ENCODE results near the gene UNC93A.

The UNC93A gene

GRCh38 chr6:167324111-167324510 is 33.0 kb downstream of the UNC93A start:
- no peaks in the 10 kb centered on the region for H3K27me3 ChIP-seq (ENCODE audit: control insufficient read depth in 1 of 2, insufficient read depth in 2 of 2, low read length in 2 of 2)
- no peak overlapping the region for H3K9ac ChIP-seq (ENCODE audit: low read depth in 1 of 2, low read length in 2 of 2)
- H3K4me1 ChIP-seq (ENCODE audit: control insufficient read depth in 1 of 2, insufficient read depth in 2 of 2, low read length in 2 of 2): no peaks in the 10 kb centered on the region
- no peak overlapping the region for H3K27ac ChIP-seq (ENCODE audit: low read depth, low read length)
- H3K4me3 ChIP-seq (ENCODE audit: low read depth in 1 of 2, low read length in 2 of 2): no peak overlapping the region
- no peaks in the 10 kb centered on the region for H3K36me3 ChIP-seq (ENCODE audit: control insufficient read depth in 1 of 2, insufficient read depth in 2 of 2, low read length in 2 of 2)
- H3K9me3 ChIP-seq (ENCODE audit: control insufficient read depth in 1 of 2, low read length in 2 of 2): no peaks in the 10 kb centered on the region

- no peaks in the 10 kb centered on the region for H3K4me1 ChIP-seq (ENCODE audit: control insufficient read depth in 1 of 2, insufficient read depth in 2 of 2, low read length in 2 of 2)
- no peak overlapping the region for H3K27ac ChIP-seq (ENCODE audit: low read depth, low read length)
- H3K9ac ChIP-seq (ENCODE audit: low read depth in 1 of 2, low read length in 2 of 2): no peak overlapping the region
- H3K4me3 ChIP-seq (ENCODE audit: low read depth in 1 of 2, low read length in 2 of 2): no peak overlapping the region
- no peaks in the 10 kb centered on the region for H3K9me3 ChIP-seq (ENCODE audit: control insufficient read depth in 1 of 2, low read length in 2 of 2)
- no peaks in the 10 kb centered on the region for H3K36me3 ChIP-seq (ENCODE audit: control insufficient read depth in 1 of 2, insufficient read depth in 2 of 2, low read length in 2 of 2)
- no peaks in the 10 kb centered on the region for H3K27me3 ChIP-seq (ENCODE audit: control insufficient read depth in 1 of 2, insufficient read depth in 2 of 2, low read length in 2 of 2)
Observed at GRCh38 chr6:167325766-167326165, 34.7 kb downstream of the UNC93A start.

- no peaks in the 10 kb centered on the region for H3K36me3 ChIP-seq (ENCODE audit: control insufficient read depth in 1 of 2, insufficient read depth in 2 of 2, low read length in 2 of 2)
- H3K4me3 ChIP-seq (ENCODE audit: low read depth in 1 of 2, low read length in 2 of 2): no peak overlapping the region
- H3K9me3 ChIP-seq (ENCODE audit: control insufficient read depth in 1 of 2, low read length in 2 of 2): no peaks in the 10 kb centered on the region
- no peak overlapping the region for H3K27ac ChIP-seq (ENCODE audit: low read depth, low read length)
- no peaks in the 10 kb centered on the region for H3K27me3 ChIP-seq (ENCODE audit: control insufficient read depth in 1 of 2, insufficient read depth in 2 of 2, low read length in 2 of 2)
- peaks cover 0 to 3% of the 10 kb centered on the region in 2 donors for H3K4me1 ChIP-seq (ENCODE audit: control insufficient read depth in 1 of 2, insufficient read depth in 2 of 2, low read length in 2 of 2)
- no peak overlapping the region for H3K9ac ChIP-seq (ENCODE audit: low read depth in 1 of 2, low read length in 2 of 2)
Observed at GRCh38 chr6:167327391-167327790, 36.3 kb downstream of the UNC93A start.

GRCh38 chr6:167328086-167328485 is 37.0 kb downstream of the UNC93A start:
- Histone ChIP-seq H3K4me3 (ENCODE audit: low read depth in 1 of 2, low read length in 2 of 2) (no peak overlapping the region), H3K9me3 (ENCODE audit: control insufficient read depth in 1 of 2, low read length in 2 of 2) (no peaks in the 10 kb centered on the region), H3K36me3 (ENCODE audit: control insufficient read depth in 1 of 2, insufficient read depth in 2 of 2, low read length in 2 of 2) (no peaks in the 10 kb centered on the region), H3K4me1 (ENCODE audit: control insufficient read depth in 1 of 2, insufficient read depth in 2 of 2, low read length in 2 of 2) (peaks cover 0 to 3% of the 10 kb centered on the region in 2 donors), H3K27me3 (ENCODE audit: control insufficient read depth in 1 of 2, insufficient read depth in 2 of 2, low read length in 2 of 2) (no peaks in the 10 kb centered on the region), H3K9ac (ENCODE audit: low read depth in 1 of 2, low read length in 2 of 2) (no peak overlapping the region), H3K27ac (ENCODE audit: low read depth, low read length) (no peak overlapping the region)

GRCh38 chr6:167329014-167329413 is 37.9 kb downstream of the UNC93A start:
- Histone ChIP-seq H3K36me3 (ENCODE audit: control insufficient read depth in 1 of 2, insufficient read depth in 2 of 2, low read length in 2 of 2) (no peaks in the 10 kb centered on the region), H3K9me3 (ENCODE audit: control insufficient read depth in 1 of 2, low read length in 2 of 2) (no peaks in the 10 kb centered on the region), H3K27ac (ENCODE audit: low read depth, low read length) (no peak overlapping the region), H3K27me3 (ENCODE audit: control insufficient read depth in 1 of 2, insufficient read depth in 2 of 2, low read length in 2 of 2) (no peaks in the 10 kb centered on the region), H3K4me3 (ENCODE audit: low read depth in 1 of 2, low read length in 2 of 2) (no peak overlapping the region), H3K9ac (ENCODE audit: low read depth in 1 of 2, low read length in 2 of 2) (no peak overlapping the region), H3K4me1 (ENCODE audit: control insufficient read depth in 1 of 2, insufficient read depth in 2 of 2, low read length in 2 of 2) (peaks cover 0 to 3% of the 10 kb centered on the region in 2 donors)

GRCh38 chr6:167330750-167331149 is 39.6 kb downstream of the UNC93A start:
- Histone ChIP-seq H3K27ac (ENCODE audit: low read depth, low read length) (no peak overlapping the region), H3K9ac (ENCODE audit: low read depth in 1 of 2, low read length in 2 of 2) (no peak overlapping the region), H3K4me3 (ENCODE audit: low read depth in 1 of 2, low read length in 2 of 2) (no peak overlapping the region), H3K9me3 (ENCODE audit: control insufficient read depth in 1 of 2, low read length in 2 of 2) (no peaks in the 10 kb centered on the region), H3K27me3 (ENCODE audit: control insufficient read depth in 1 of 2, insufficient read depth in 2 of 2, low read length in 2 of 2) (no peaks in the 10 kb centered on the region), H3K36me3 (ENCODE audit: control insufficient read depth in 1 of 2, insufficient read depth in 2 of 2, low read length in 2 of 2) (no peaks in the 10 kb centered on the region), H3K4me1 (ENCODE audit: control insufficient read depth in 1 of 2, insufficient read depth in 2 of 2, low read length in 2 of 2) (peaks cover 0 to 3% of the 10 kb centered on the region in 2 donors)

GRCh38 chr6:167331565-167331964 is 40.5 kb downstream of the UNC93A start:
- Histone ChIP-seq H3K36me3 (ENCODE audit: control insufficient read depth in 1 of 2, insufficient read depth in 2 of 2, low read length in 2 of 2) (no peaks in the 10 kb centered on the region), H3K27me3 (ENCODE audit: control insufficient read depth in 1 of 2, insufficient read depth in 2 of 2, low read length in 2 of 2) (no peaks in the 10 kb centered on the region), H3K4me1 (ENCODE audit: control insufficient read depth in 1 of 2, insufficient read depth in 2 of 2, low read length in 2 of 2) (peaks cover 0 to 3% of the 10 kb centered on the region in 2 donors), H3K4me3 (ENCODE audit: low read depth in 1 of 2, low read length in 2 of 2) (no peak overlapping the region), H3K9ac (ENCODE audit: low read depth in 1 of 2, low read length in 2 of 2) (no peak overlapping the region), H3K27ac (ENCODE audit: low read depth, low read length) (no peak overlapping the region), H3K9me3 (ENCODE audit: control insufficient read depth in 1 of 2, low read length in 2 of 2) (no peaks in the 10 kb centered on the region)

- no peak overlapping the region for H3K9ac ChIP-seq (ENCODE audit: low read depth in 1 of 2, low read length in 2 of 2)
- H3K27ac ChIP-seq (ENCODE audit: low read depth, low read length): no peak overlapping the region
- peaks cover 0 to 1% of the 10 kb centered on the region in 2 donors for H3K4me1 ChIP-seq (ENCODE audit: control insufficient read depth in 1 of 2, insufficient read depth in 2 of 2, low read length in 2 of 2)
- no peak overlapping the region for H3K4me3 ChIP-seq (ENCODE audit: low read depth in 1 of 2, low read length in 2 of 2)
- no peaks in the 10 kb centered on the region for H3K36me3 ChIP-seq (ENCODE audit: control insufficient read depth in 1 of 2, insufficient read depth in 2 of 2, low read length in 2 of 2)
- H3K27me3 ChIP-seq (ENCODE audit: control insufficient read depth in 1 of 2, insufficient read depth in 2 of 2, low read length in 2 of 2): no peaks in the 10 kb centered on the region
- no peaks in the 10 kb centered on the region for H3K9me3 ChIP-seq (ENCODE audit: control insufficient read depth in 1 of 2, low read length in 2 of 2)
Observed at GRCh38 chr6:167336844-167337630, 45.9 kb downstream of the UNC93A start.

- H3K27ac ChIP-seq (ENCODE audit: low read depth, low read length): no peak overlapping the region
- H3K9me3 ChIP-seq (ENCODE audit: control insufficient read depth in 1 of 2, low read length in 2 of 2): no peaks in the 10 kb centered on the region
- no peaks in the 10 kb centered on the region for H3K4me1 ChIP-seq (ENCODE audit: control insufficient read depth in 1 of 2, insufficient read depth in 2 of 2, low read length in 2 of 2)
- no peaks in the 10 kb centered on the region for H3K27me3 ChIP-seq (ENCODE audit: control insufficient read depth in 1 of 2, insufficient read depth in 2 of 2, low read length in 2 of 2)
- H3K9ac ChIP-seq (ENCODE audit: low read depth in 1 of 2, low read length in 2 of 2): no peak overlapping the region
- H3K36me3 ChIP-seq (ENCODE audit: control insufficient read depth in 1 of 2, insufficient read depth in 2 of 2, low read length in 2 of 2): no peaks in the 10 kb centered on the region
- no peak overlapping the region for H3K4me3 ChIP-seq (ENCODE audit: low read depth in 1 of 2, low read length in 2 of 2)
Observed at GRCh38 chr6:167337675-167338449, 46.7 kb downstream of the UNC93A start.

- H3K27ac ChIP-seq (ENCODE audit: low read depth, low read length): no peak overlapping the region
- H3K27me3 ChIP-seq (ENCODE audit: control insufficient read depth in 1 of 2, insufficient read depth in 2 of 2, low read length in 2 of 2): no peaks in the 10 kb centered on the region
- no peaks in the 10 kb centered on the region for H3K9me3 ChIP-seq (ENCODE audit: control insufficient read depth in 1 of 2, low read length in 2 of 2)
- no peaks in the 10 kb centered on the region for H3K36me3 ChIP-seq (ENCODE audit: control insufficient read depth in 1 of 2, insufficient read depth in 2 of 2, low read length in 2 of 2)
- H3K4me1 ChIP-seq (ENCODE audit: control insufficient read depth in 1 of 2, insufficient read depth in 2 of 2, low read length in 2 of 2): no peaks in the 10 kb centered on the region
- H3K4me3 ChIP-seq (ENCODE audit: low read depth in 1 of 2, low read length in 2 of 2): no peak overlapping the region
- no peak overlapping the region for H3K9ac ChIP-seq (ENCODE audit: low read depth in 1 of 2, low read length in 2 of 2)
Observed at GRCh38 chr6:167338541-167339117, 47.5 kb downstream of the UNC93A start.
